Measurements from ENCODE around the gene SAMD4A.

Gene SAMD4A

DNA sequence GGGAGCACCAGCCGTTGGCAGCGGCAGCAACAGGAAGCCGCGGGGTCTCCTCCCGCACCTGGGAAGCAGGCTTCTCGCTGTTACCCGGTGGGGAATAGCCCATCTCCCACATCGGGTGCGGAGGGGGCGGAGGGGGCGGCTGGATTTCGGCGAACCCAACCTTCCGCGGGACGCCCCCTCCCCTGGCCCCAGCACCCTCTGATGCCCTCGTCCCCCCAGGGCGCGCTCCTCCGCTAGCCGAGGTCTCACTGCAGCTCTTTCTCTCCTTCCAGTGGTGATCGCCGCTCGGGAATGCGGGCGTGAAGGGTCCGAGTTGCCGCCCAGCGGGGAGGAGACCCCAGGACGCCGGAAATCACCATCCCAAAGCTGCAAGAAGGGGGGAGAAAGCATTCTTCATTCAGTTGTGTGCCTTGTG, 303 bp downstream of the SAMD4A start:
- Histone ChIP-seq H3K4me3 (ENCODE audit: insufficient read depth, low read length, poor library complexity, severe bottlenecking) (peak overlapping the region; percentile 75), H3K4me2 (ENCODE audit: low read depth, low read length, poor library complexity, severe bottlenecking) (peak overlapping the region; percentile 95), H3K79me2 (ENCODE audit: insufficient read depth, low read length) (no peaks in the 10 kb centered on the region), H3K27ac (ENCODE audit: low read depth, low read length) (no peak overlapping the region), H2AFZ (ENCODE audit: low read depth, low read length, severe bottlenecking) (peak overlapping the region; percentile 93), H4K20me1 (ENCODE audit: low read depth, low read length) (0 out of 2 replicates have a peak, but pooled peaks cover 4% of the 10 kb centered on the region), H3K36me3 (ENCODE audit: low read length) (no peaks in the 10 kb centered on the region), H3K9me2 (replicated peaks; ENCODE audit: insufficient read depth, low read length) (no peaks in the 10 kb centered on the region), H3K27me3 (ENCODE audit: low read length) (no peaks in the 10 kb centered on the region), H3K9me3 (ENCODE audit: insufficient read depth, low read length) (peaks cover under 1% of the 10 kb centered on the region; the same call in 1 of the 2 replicates), H3F3A (ENCODE audit: insufficient read depth) (peaks cover 9% of the 10 kb centered on the region), H3K9ac (ENCODE audit: low read length) (peak overlapping the region; percentile 65)
- no peak for TF ChIP-seq EZH2phosphoT487 (conservative IDR thresholded peaks at IDR 0.05; ENCODE audit: low read length)
- TF ChIP-seq, protein P1, sequence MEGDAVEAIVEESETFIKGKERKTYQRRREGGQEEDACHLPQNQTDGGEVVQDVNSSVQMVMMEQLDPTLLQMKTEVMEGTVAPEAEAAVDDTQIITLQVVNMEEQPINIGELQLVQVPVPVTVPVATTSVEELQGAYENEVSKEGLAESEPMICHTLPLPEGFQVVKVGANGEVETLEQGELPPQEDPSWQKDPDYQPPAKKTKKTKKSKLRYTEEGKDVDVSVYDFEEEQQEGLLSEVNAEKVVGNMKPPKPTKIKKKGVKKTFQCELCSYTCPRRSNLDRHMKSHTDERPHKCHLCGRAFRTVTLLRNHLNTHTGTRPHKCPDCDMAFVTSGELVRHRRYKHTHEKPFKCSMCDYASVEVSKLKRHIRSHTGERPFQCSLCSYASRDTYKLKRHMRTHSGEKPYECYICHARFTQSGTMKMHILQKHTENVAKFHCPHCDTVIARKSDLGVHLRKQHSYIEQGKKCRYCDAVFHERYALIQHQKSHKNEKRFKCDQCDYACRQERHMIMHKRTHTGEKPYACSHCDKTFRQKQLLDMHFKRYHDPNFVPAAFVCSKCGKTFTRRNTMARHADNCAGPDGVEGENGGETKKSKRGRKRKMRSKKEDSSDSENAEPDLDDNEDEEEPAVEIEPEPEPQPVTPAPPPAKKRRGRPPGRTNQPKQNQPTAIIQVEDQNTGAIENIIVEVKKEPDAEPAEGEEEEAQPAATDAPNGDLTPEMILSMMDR (IDR thresholded peaks at IDR 0.05; ENCODE audit: insufficient read depth, low read length, poor library complexity, severe bottlenecking) = no peak

DNA sequence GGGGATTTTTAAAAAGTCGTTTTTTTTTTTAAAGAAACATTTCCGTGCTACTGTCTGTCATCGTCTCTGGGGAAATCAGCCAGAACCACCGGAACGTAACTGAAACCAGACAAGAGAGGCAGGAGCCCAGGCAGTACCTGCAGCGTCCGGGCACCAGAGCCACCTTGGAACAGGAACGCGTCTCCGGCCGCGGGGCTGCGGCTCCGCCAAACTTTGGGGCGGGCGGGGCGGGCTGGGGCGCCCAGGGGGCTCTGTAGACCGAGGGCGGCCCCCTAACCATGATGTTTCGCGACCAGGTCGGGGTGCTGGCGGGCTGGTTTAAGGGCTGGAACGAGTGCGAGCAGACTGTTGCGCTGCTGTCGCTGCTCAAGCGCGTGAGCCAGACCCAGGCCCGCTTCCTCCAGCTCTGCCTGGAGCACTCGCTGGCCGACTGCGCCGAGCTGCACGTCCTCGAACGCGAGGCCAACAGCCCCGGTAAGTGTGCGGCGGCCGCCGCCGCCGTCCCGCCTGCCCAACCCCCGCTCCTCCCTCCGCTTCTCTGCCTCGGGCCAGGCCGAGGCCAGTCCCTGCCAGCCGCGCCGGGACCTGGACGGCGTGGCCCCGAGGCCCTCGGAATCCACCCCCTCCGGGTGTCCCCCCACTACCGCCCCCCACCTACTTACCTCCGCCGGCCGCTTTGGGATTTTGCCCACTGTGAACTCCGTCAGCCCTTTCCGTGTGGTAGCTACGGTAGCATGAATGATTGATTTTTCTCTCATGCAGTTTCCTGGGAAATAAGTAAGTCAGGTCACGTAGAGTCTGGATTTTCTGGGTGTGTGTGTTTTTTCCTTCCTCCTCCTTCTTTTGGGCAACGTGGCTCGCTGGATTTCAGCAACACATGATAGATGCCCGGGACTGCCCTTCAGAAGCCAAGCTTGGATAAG, 972 bp downstream of the SAMD4A start:
- Histone ChIP-seq H4K20me1 (ENCODE audit: low read depth, low read length) (0 out of 2 replicates have a peak, but pooled peaks cover 4% of the 10 kb centered on the region), H3K4me3 (ENCODE audit: insufficient read depth, low read length, poor library complexity, severe bottlenecking) (peak overlapping the region; percentile 75), H3F3A (ENCODE audit: insufficient read depth) (peaks cover 9% of the 10 kb centered on the region), H2AFZ (ENCODE audit: low read depth, low read length, severe bottlenecking) (peak overlapping the region; percentile 93), H3K79me2 (ENCODE audit: insufficient read depth, low read length) (no peaks in the 10 kb centered on the region), H3K9me3 (ENCODE audit: insufficient read depth, low read length) (peaks cover 7% of the 10 kb centered on the region; the same call in 1 of the 2 replicates), H3K4me2 (ENCODE audit: low read depth, low read length, poor library complexity, severe bottlenecking) (peak overlapping the region; percentile 95), H3K27ac (ENCODE audit: low read depth, low read length) (no peak overlapping the region), H3K36me3 (ENCODE audit: low read length) (0 out of 2 replicates have a peak, but pooled peaks cover 2% of the 10 kb centered on the region), H3K27me3 (ENCODE audit: low read length) (no peaks in the 10 kb centered on the region), H3K9me2 (replicated peaks; ENCODE audit: insufficient read depth, low read length) (no peaks in the 10 kb centered on the region), H3K9ac (ENCODE audit: low read length) (peak overlapping the region; percentile 65)
- TF ChIP-seq EZH2phosphoT487 (conservative IDR thresholded peaks at IDR 0.05; ENCODE audit: low read length) = no peak
- TF ChIP-seq, protein P1 (IDR thresholded peaks at IDR 0.05; ENCODE audit: insufficient read depth, low read length, poor library complexity, severe bottlenecking) = no peak

DNA sequence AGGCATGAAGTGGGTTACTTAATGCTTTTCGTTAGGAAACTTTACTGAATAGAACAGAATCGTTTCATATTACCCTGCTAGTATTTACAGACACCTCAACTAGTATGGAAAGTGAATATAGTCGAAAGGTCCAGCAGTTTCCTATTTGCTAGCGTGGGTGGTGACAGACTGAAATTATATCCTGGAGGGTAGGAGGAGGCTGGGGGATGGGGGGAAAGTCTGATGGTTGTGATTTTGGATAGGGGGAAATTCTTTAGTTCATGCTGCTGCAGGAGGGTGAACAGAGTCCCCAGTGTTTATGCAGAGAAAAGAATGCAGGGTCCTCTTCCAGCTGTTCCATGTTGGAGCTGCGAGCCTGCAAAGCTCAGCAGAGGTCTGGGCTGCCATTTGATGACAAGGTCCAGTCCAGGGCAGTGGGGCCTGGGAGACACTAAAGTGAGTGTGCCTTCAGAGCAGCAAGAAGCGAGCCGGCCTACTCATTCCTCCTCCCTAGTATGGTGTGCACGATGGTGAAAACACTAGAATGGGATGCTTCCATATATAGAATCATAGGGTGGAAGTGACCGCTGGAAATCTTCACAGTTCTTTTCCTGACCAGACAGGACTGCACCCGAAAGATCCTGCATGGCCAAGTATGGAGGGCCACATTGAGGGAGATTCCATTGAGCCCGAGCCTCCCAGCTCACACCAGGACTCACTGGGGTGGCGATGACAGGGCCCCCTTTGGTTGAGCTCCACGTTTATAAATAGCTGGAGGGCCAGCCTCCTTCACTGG, 2.1 kb downstream of the SAMD4A start:
- Histone ChIP-seq H3K4me3 (ENCODE audit: insufficient read depth, low read length, poor library complexity, severe bottlenecking) (no peak overlapping the region), H3K79me2 (ENCODE audit: insufficient read depth, low read length) (no peaks in the 10 kb centered on the region), H3K36me3 (ENCODE audit: low read length) (peaks cover 4% of the 10 kb centered on the region; the same call in 1 of the 2 replicates), H2AFZ (ENCODE audit: low read depth, low read length, severe bottlenecking) (no peak overlapping the region), H3F3A (ENCODE audit: insufficient read depth) (peaks cover 9% of the 10 kb centered on the region), H3K27ac (ENCODE audit: low read depth, low read length) (no peak overlapping the region), H3K9me2 (replicated peaks; ENCODE audit: insufficient read depth, low read length) (no peaks in the 10 kb centered on the region), H3K27me3 (ENCODE audit: low read length) (no peaks in the 10 kb centered on the region), H3K9ac (ENCODE audit: low read length) (no peak overlapping the region), H4K20me1 (ENCODE audit: low read depth, low read length) (no peaks in the 10 kb centered on the region), H3K4me2 (ENCODE audit: low read depth, low read length, poor library complexity, severe bottlenecking) (no peak overlapping the region), H3K9me3 (ENCODE audit: insufficient read depth, low read length) (peaks cover 12% of the 10 kb centered on the region; the same call in 1 of the 2 replicates)
- no peak for TF ChIP-seq EZH2phosphoT487 (conservative IDR thresholded peaks at IDR 0.05; ENCODE audit: low read length)
- TF ChIP-seq, protein P1 (IDR thresholded peaks at IDR 0.05; ENCODE audit: insufficient read depth, low read length, poor library complexity, severe bottlenecking) = no peak

Data from SU-DHL-6 (cell line).